Measurements from ENCODE around the gene GNG5. TPM values are rescaled to one million over a fixed set of nuclear protein-coding genes. Genes with fewer than 3 reads are reported as not detected.

GNG5 gene
- total and polyA plus RNA-seq, 2 experiments from 2014 or later, result 131 to 573 TPM

DNA sequence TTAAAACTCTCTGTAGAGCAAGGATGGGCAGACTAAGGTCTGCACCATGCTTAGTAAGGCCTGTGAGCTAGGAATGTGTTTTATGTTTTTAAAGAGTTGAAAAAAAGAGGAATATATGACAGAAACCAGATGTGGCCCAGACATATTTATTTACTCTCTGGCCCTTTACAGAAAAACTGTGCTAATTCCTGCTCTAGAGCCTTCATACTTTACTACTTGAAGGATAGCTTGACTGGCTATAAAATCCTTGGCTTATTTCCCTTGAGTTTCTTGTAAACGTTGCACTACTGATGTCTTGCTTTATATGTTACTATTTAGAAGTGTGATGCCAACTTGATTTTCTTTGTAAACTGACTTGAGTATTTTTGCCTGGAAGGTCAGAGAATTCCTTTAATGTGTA, 34.4 kb upstream of the GNG5 start:
- no peaks in the 10 kb centered on the region for H3K9me2 ChIP-seq (replicated peaks; ENCODE audit: insufficient read depth)
- no peak overlapping the region for H3K4me3 ChIP-seq
- TF ChIP-seq EZH2 (IDR thresholded peaks at IDR 0.05; ENCODE audit: borderline replicate concordance), result no peak
- TF ChIP-seq EZH2phosphoT487 (IDR thresholded peaks at IDR 0.05; ENCODE audit: low read depth, severe bottlenecking, unreplicated experiment), result no peak
- TF ChIP-seq, protein P1, sequence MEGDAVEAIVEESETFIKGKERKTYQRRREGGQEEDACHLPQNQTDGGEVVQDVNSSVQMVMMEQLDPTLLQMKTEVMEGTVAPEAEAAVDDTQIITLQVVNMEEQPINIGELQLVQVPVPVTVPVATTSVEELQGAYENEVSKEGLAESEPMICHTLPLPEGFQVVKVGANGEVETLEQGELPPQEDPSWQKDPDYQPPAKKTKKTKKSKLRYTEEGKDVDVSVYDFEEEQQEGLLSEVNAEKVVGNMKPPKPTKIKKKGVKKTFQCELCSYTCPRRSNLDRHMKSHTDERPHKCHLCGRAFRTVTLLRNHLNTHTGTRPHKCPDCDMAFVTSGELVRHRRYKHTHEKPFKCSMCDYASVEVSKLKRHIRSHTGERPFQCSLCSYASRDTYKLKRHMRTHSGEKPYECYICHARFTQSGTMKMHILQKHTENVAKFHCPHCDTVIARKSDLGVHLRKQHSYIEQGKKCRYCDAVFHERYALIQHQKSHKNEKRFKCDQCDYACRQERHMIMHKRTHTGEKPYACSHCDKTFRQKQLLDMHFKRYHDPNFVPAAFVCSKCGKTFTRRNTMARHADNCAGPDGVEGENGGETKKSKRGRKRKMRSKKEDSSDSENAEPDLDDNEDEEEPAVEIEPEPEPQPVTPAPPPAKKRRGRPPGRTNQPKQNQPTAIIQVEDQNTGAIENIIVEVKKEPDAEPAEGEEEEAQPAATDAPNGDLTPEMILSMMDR (IDR thresholded peaks at IDR 0.05; ENCODE audit: poor library complexity), result no peak
- H3K4me1 ChIP-seq (ENCODE audit: insufficient read depth), result no peaks in the 10 kb centered on the region
- H4K20me1 ChIP-seq (ENCODE audit: insufficient read depth, poor library complexity, severe bottlenecking), result no peaks in the 10 kb centered on the region
- no peak overlapping the region for H3K4me2 ChIP-seq
- H3K27me3 ChIP-seq, result no peaks in the 10 kb centered on the region
- no peaks in the 10 kb centered on the region for H3K79me2 ChIP-seq
- WGBS (ENCODE audit: low lambda C conversion rate, missing lambda C conversion rate), result 37% methylated on average over 1 of the region's 1 CpG
- DNase-seq (ENCODE audit: low spot score), result peak; percentile 30
- no peaks in the 10 kb centered on the region for H3K36me3 ChIP-seq (replicated peaks; ENCODE audit: insufficient read depth, low read depth)
- H3K9me3 ChIP-seq (ENCODE audit: low read depth), result no peaks in the 10 kb centered on the region
- peak overlapping the region; percentile 20 for H3K27ac ChIP-seq
- H2AFZ ChIP-seq, result no peak overlapping the region

DNA sequence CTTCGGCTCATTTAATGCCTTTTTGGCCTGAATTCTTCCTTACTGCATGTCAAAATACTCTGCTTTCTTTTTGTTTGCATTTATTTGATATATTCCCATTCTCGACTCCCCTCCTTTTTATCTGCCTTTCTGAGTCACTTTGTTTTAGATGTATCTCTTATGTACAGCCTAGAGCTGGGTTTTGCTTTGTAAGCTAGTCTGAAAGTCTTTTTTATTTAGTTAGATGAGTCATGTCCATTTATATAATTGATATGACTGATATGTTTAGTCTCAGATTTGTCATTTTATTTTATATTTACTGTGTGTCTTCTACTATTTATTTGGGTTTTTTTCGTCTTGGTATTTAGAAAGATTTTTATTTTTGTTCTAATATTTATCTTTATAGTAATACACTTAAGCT, 33.6 kb upstream of the GNG5 start:
- no peak for TF ChIP-seq EZH2phosphoT487 (IDR thresholded peaks at IDR 0.05; ENCODE audit: low read depth, severe bottlenecking, unreplicated experiment)
- no peak for TF ChIP-seq EZH2 (IDR thresholded peaks at IDR 0.05; ENCODE audit: borderline replicate concordance)
- TF ChIP-seq, protein P1 (IDR thresholded peaks at IDR 0.05; ENCODE audit: poor library complexity), result no peak
- no peak overlapping the region for H2AFZ ChIP-seq
- H3K9me3 ChIP-seq (ENCODE audit: low read depth), result no peaks in the 10 kb centered on the region
- no peaks in the 10 kb centered on the region for H4K20me1 ChIP-seq (ENCODE audit: insufficient read depth, poor library complexity, severe bottlenecking)
- H3K79me2 ChIP-seq, result no peaks in the 10 kb centered on the region
- WGBS (ENCODE audit: low lambda C conversion rate, missing lambda C conversion rate), result 67% methylated on average over 3 of the region's 3 CpGs
- no peaks in the 10 kb centered on the region for H3K27me3 ChIP-seq
- H3K9me2 ChIP-seq (replicated peaks; ENCODE audit: insufficient read depth), result no peaks in the 10 kb centered on the region
- no peak overlapping the region for H3K4me3 ChIP-seq
- no peak for DNase-seq (ENCODE audit: low spot score)
- H3K27ac ChIP-seq, result peak overlapping the region; percentile 20
- H3K36me3 ChIP-seq (replicated peaks; ENCODE audit: insufficient read depth, low read depth), result no peaks in the 10 kb centered on the region
- no peaks in the 10 kb centered on the region for H3K4me1 ChIP-seq (ENCODE audit: insufficient read depth)
- H3K4me2 ChIP-seq, result no peak overlapping the region

DNA sequence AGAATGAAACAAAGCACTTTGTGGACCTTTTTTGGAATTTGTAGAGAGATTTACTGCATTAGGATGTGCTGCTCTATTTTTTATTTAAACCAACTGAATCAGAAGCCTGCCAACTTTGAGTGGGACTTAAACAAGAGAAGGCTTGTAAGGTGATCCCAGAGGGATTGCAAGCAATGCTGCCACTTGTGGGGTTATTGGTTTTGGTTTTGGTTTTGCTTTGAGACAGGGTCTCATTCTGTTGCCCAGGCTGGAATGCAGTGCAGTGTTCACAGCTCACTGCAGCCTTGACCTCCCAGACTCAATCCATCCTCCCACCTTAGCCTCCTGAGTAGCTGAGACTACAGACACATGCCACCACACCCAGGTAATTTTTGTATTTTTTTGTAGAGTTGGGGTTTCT, 32.2 kb upstream of the GNG5 start:
- H2AFZ ChIP-seq, result no peak overlapping the region
- TF ChIP-seq EZH2 (IDR thresholded peaks at IDR 0.05; ENCODE audit: borderline replicate concordance) (no peak), EZH2phosphoT487 (IDR thresholded peaks at IDR 0.05; ENCODE audit: low read depth, severe bottlenecking, unreplicated experiment) (no peak)
- TF ChIP-seq, protein P1 (IDR thresholded peaks at IDR 0.05; ENCODE audit: poor library complexity), result no peak
- H3K36me3 ChIP-seq (replicated peaks; ENCODE audit: insufficient read depth, low read depth), result no peaks in the 10 kb centered on the region
- H3K4me3 ChIP-seq, result no peak overlapping the region
- H3K4me1 ChIP-seq (ENCODE audit: insufficient read depth), result no peaks in the 10 kb centered on the region
- no peaks in the 10 kb centered on the region for H3K9me3 ChIP-seq (ENCODE audit: low read depth)
- no peaks in the 10 kb centered on the region for H3K79me2 ChIP-seq
- H3K27me3 ChIP-seq, result no peaks in the 10 kb centered on the region
- no peak overlapping the region for H3K27ac ChIP-seq
- no peak overlapping the region for H3K4me2 ChIP-seq
- no peak for DNase-seq (ENCODE audit: low spot score)
- no peaks in the 10 kb centered on the region for H4K20me1 ChIP-seq (ENCODE audit: insufficient read depth, poor library complexity, severe bottlenecking)
- H3K9me2 ChIP-seq (replicated peaks; ENCODE audit: insufficient read depth), result no peaks in the 10 kb centered on the region

DNA sequence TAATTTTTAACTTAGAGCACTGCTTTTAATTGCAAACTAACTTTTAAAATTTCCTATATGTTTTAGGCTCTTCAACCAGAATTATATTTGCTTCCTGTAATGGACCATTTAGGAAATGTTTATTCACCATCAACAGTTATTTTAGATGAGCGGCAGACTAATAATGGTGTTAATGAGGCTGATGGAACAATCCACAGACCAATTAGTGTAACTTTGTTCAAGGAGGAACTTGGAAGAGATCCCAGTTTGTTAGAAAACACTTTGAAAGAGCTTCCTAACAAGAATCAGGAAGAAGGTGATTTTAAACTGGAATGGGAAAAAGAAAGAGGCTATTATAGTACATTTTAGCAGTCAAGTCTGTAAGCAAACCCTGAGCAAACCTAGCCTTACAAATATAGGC, 19.4 kb upstream of the GNG5 start:
- Histone ChIP-seq H3K27ac (no peak overlapping the region), H3K4me3 (no peak overlapping the region), H3K4me1 (ENCODE audit: insufficient read depth) (no peaks in the 10 kb centered on the region), H3K79me2 (no peaks in the 10 kb centered on the region), H3K9me3 (ENCODE audit: low read depth) (no peaks in the 10 kb centered on the region), H2AFZ (no peak overlapping the region), H3K4me2 (no peak overlapping the region), H3K36me3 (replicated peaks; ENCODE audit: insufficient read depth, low read depth) (no peaks in the 10 kb centered on the region), H3K27me3 (no peaks in the 10 kb centered on the region), H4K20me1 (ENCODE audit: insufficient read depth, poor library complexity, severe bottlenecking) (no peaks in the 10 kb centered on the region), H3K9me2 (replicated peaks; ENCODE audit: insufficient read depth) (no peaks in the 10 kb centered on the region)
- no peak for TF ChIP-seq EZH2 (IDR thresholded peaks at IDR 0.05; ENCODE audit: borderline replicate concordance)
- TF ChIP-seq, protein P1 (IDR thresholded peaks at IDR 0.05; ENCODE audit: poor library complexity), result no peak
- TF ChIP-seq EZH2phosphoT487 (IDR thresholded peaks at IDR 0.05; ENCODE audit: low read depth, severe bottlenecking, unreplicated experiment), result no peak
- 95% methylated on average over 1 of the region's 1 CpG for WGBS (ENCODE audit: low lambda C conversion rate, missing lambda C conversion rate)
- no peak for DNase-seq (ENCODE audit: low spot score)

Data from hepatocyte (in vitro differentiated cells).